HepG2 (cell line): ENCODE results near the gene ELF1.

Experiments
- DPF2 ChIP-seq: sonication (generic); formaldehyde crosslinking; IDR thresholded peaks from 2 replicates; pipeline ENCODE4 v1.4.0; 2020; ENCODE audit warnings: mild to moderate bottlenecking, low read depth, missing genetic modification reagents, borderline replicate concordance
- IRF2 ChIP-seq: IDR thresholded peaks from 2 replicates; pipeline ENCODE4 v1.6.1; 2018; ENCODE audit warnings: missing genetic modification reagents, missing compliant biosample characterization
- REPIN1 ChIP-seq: sonication (generic); formaldehyde crosslinking; IDR thresholded peaks from 2 replicates; pipeline ENCODE4 v1.8.0; 2022; ENCODE audit warnings: missing genetic modification reagents, low read depth, mild to moderate bottlenecking, borderline replicate concordance
- TSC22D2 ChIP-seq: sonication (generic); formaldehyde crosslinking; IDR thresholded peaks from 2 replicates; pipeline ENCODE4 v1.5.1; 2020; ENCODE audit warnings: missing genetic modification reagents, mild to moderate bottlenecking, borderline replicate concordance
- ZNF121 ChIP-seq: sonication (generic); formaldehyde crosslinking; IDR thresholded peaks from 2 replicates; pipeline ENCODE4 v1.5.0; 2020; ENCODE audit warnings: mild to moderate bottlenecking, missing genetic modification reagents

- TF ChIP-seq ZNF121 (CRISPR knock-in tag) (no peak), REPIN1 (CRISPR knock-in tag) (no peak), IRF2 (no peak), DPF2 (no peak), TSC22D2 (CRISPR knock-in tag) (no peak)
Observed at GRCh38 chr13:40992678-40993518, 26.2 kb downstream of the ELF1 start.
